ENCODE measurements around the gene PNCK.

The PNCK gene

DNA sequence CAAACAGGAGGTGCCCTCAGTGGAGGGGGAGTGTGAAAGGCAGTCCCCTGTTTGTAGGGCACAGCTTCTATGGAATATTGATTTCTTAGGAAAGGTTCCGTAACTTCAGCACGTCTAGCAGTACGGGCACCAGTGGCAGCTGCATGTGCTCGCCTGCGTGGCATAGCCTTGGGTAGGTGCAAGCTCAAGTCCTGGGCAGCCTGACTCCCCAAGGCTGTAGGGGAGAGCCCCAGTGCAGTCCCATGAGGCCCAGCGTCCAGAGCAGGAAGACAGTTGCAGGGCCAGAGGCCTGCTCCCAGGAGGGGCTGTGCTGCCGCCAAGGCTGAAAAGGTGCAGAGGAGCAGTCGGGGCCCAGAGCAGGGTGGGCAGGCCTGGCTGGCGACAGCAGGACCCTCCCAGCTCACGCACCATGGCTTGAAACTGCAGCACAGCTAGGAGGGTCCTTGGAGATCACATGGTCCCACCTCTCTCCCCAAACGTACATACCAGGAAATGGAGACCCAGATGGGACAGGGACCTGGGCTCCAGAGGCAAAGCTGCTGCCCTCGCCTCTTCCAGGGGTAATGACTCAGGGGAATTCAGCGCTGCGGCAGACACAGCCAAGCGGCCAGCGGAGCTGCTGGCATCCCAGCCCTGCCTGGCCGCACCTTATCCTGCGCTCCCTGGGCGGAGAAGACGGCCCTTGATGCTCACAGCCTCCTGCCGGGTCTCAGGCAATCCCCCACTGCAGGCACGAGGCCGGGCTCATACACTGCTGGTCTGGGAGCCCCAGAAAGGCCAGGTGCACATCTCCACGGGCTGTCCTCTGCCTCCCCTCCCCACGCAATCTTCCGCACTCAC is 32.7 kb downstream of the PNCK start:
- DNase-seq = no peak

DNA sequence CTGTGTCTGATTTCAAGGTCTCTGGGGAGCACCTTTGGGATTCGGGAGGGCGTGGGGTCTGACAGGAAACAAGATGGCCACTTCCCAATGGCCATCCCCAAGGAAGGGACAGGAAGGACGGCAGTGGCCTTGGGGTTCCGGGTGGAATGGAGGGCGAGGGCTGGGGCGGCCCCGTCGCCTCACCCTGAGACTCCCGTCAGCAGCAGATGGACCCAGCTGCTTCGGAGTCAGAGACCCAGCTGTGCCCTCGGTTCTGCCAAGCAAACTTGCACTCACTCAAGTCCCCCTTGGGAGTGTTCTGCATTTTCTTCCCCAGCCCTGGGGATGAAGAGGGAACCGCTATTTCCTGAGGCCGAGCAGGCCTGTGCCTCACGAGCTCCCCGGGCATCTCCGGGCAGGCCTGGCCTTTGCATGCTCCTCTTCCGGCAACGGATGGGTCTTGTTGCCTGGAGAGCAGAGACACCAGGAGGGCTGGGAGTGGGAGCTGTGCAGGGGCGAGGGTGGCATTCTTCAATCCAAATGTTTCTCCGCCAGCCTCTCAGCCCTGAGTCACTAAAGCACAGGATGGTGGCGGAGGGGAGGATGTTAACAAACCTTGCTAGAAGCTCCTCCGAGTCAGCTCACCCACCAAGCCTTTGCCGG is 33.4 kb downstream of the PNCK start:
- no peak for DNase-seq

DNA sequence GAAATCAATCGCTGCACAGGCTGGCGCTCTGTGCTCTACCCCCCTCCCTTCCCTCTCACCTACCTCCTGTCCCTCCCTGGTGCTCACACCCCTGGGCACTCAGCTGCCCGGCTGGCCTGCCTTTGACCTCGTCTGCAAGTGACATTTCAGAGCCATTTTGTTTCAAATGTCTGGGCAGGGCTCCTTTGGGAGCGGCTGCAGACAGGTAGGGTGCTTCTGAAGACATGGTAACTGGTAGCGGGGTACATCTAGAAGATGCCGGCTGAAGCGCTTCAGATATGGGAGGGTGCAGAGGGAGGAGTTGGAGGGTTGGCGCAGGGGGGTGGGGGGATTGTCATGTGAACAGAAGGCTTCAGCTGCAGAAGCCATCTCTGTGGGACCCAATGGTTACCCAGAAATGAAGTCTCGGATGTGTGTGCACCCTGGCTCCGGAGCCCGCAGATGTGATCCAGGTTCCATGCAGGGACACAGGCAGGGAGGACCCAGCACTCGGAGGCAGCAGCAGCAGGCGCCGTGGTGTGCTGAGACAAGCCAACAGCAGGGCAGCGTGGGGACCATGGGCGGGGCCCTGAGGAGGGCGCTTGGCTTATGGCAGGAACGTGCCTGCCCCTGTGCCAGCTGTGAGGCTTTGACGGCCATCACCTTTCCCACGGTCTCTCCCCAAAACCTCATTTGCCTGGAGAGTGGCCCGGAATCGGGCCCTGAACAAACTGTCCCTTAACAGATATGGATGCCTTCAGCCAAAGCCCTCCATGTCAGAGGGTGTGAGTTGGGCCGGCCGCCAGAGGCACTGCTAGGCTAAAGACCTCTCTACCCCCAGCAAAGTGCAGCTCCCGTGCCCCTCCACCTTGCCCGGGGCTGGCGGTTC is 34.2 kb downstream of the PNCK start:
- DNase-seq = no peak

DNA sequence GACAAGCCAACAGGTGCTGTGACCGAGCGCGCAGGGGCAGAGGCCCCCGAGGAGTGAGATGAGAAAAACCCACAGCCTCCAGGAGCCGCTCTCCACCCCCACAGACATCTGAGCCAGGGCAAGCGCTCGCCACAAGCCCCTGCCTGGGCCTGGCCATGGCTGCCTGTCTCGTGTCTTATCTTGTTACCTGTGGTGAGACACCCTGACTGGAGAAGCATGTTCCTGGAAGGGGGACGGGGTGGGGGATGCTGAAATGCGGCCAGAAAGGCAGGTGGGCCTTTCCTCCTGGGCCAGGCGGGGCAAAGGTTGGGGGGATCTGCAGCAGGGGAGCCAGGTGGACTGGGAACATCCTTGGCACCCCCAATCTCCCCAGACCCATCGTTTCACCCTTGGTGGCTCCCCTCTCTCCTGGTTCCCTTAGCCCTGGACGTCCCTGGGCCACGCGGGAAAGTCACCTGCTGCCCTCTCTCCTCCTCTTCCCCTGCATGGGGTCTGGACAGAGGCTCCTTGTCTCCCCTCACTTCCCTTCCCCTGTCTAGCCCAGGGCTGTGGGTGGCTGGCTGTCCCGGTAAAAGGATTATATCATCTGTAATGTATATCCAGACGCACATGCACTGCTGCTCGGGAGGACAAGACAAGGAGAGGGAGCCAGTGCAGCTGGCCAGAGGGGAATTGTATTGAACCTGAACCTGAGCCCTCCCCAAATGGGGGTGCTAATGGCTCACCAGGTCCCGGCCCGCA is 35.0 kb downstream of the PNCK start:
- DNase-seq = no peak

DNA sequence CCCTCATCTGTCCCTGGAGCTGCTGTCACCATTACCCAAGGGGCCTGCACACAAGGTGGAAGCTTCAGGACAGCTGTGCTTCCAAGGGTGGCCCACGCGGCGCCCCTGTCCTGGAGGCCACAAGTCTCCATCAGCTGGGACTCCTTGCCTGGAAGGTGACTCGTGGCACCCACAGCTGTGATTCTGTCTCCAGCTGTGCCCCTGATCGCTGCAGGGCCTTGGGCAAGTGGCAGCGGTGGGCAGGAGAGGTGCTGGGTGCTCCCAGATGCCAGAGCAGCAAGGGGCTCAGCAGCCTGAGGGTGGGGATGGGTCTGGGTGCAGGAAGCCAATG is 35.6 kb downstream of the PNCK start:
- DNase-seq = no peak

DNA sequence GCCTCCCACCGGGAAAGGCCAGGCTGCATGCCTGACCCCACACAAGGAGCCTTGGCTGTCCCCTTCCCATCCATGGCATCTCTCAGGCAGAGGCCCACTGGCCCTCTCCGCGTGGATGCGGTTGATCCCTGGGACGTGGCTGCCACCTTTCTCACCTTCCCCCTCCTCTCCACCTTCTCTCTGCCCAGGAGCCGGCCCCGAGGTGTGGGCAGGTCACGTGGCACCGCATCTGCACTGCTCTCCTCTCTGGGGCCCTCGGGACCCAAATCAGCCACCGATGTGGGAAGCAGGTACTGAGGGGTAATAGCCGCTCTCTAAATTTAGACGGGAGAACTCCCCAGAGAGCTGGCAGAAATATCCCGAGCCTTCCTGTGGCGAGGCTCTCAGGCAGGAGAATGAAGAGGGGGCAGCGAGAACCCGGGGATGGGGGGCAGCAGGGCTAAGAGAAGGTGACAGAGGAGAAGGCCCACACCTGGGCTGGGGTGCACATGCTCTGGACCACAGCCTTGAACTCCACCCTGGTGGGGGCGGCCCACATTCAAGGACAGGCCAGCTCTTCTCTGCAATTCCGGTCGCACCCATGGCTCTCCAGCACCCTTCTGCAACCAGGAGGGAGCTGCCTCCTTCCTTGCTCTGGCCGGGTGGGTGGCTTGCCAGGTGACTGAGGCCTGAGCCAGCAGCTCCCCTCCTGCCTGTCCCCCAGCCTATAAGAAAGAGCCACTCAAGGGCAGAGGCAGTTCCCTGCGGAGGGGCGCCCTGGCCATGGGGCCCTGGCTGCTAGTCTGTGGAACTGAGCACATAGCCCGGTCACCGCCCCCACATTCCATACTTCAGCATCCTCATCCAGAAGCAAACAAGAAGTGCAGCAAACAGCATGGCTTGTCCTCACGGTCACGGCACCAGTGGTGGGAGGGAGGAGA is 36.2 kb downstream of the PNCK start:
- no peak for DNase-seq

DNA sequence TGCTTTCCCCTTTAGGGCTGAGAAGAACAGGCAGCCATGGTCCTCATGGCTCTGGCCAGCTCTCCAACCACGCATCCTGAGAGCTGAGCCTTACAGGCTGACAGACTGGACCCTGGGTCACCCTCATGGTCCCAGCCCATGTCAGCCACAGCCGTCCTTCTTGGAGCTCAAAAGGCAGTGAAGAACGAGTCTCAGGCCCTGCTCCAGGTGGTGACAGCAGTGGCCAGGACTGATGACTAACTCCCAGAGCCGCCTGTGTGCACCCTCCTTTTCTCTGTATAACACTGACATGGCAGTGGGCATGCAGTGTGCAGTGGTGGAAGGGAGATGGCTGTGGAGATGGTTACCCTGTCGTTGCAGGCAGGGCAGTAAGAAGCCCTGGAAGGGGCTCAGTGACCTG is 36.9 kb downstream of the PNCK start:
- DNase-seq = no peak

DNA sequence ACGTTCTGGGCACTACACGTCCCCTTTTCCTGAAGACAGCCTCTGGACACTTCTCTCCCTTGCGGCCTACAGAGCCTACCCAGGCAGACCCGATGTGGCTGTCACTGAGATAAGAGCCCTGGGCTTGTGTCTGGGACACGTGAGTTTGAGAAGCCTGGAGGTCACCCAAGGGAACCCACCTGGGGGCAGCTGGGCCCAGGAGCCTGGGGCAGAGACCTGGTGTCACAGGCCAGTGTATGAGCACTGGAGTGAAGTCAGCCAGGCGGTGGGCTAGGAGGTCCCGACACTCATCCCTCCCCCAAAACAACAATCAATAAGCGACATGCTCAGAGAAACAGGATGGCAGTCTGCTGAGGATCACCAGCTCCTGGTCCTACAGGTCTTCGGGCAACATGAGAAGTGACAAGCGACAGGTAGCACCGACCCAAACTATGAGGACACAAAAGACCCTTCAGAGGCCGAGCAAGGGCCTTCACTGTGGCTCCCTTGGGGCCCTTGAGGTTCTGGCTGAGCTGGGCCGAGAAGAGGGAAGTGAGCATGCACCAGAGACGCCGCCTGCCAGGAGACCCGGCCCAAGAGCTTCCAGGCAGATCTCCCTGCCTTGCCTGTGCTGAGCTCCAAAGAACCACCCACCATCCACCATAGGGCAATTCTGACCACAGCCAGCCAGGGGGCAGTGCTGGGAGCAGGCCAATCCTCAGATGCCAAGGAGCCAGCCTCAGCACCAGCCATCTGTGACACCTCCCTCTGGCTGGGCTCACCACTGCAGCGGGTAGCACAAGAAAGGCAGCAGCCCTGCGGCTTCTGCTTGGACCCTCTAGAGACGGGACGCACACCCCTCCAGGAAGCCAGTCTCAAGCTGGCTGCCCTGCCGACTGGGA is 37.6 kb downstream of the PNCK start:
- DNase-seq = no peak

DNA sequence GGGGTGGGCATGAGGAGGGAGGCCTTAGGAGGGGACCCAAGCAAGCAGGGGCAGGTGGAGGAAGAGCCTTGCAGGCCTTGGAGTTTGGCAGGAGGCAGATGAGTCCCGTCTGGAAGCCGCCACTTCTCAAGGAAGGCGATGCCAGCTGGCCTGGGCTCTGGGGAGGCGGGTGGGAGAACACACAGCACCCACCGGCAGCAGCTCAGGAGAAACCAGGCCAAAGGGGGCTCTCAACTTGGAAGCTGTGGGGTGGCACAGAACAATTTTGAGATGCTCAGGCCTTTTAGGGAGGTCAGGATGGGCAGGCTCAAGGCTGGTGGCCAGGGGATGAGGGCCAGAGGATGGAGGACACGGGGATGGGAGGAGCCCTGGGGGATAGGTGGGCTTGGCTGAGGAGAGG is 38.2 kb downstream of the PNCK start:
- no peak for DNase-seq

DNA sequence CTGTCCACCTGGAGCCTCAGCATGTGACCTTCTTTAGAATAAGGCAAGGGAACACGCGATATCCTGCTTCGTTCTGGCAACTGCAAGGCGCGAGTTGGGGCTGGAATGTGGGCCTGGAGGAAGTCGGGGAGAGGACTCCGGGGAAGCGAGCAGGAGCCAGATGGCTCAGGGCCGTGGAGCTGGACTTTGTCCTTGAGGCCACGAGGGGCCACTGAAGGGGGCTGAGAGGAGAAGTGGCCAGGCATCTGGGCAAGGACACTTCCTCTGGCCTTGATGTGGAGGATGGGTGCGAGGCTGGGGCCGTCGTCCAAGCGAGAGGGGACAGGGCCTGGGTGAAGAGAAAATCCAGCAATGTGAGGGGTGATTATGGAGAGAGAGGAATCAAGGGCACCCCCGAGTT is 38.8 kb downstream of the PNCK start:
- DNase-seq = no peak

DNA sequence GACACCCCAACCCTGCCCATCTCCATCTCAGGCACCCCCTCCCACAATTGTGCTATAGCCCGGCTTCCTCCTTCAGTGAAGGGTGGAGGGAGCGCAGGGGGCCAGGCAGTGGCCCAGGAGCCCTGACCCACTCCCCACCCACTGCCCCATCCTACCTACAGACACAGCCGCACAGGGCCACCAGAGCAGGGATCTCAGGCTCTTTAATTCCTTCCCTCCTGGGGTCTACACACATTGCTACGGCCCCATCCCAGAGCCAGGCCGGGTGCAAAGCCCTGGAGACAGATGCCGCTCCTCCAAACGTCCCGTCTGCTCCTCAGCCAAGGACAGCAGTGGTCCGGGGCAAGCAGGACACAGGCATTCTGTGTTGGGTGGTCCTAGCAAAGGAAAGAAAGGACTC is 39.4 kb downstream of the PNCK start:
- DNase-seq = no peak

DNA sequence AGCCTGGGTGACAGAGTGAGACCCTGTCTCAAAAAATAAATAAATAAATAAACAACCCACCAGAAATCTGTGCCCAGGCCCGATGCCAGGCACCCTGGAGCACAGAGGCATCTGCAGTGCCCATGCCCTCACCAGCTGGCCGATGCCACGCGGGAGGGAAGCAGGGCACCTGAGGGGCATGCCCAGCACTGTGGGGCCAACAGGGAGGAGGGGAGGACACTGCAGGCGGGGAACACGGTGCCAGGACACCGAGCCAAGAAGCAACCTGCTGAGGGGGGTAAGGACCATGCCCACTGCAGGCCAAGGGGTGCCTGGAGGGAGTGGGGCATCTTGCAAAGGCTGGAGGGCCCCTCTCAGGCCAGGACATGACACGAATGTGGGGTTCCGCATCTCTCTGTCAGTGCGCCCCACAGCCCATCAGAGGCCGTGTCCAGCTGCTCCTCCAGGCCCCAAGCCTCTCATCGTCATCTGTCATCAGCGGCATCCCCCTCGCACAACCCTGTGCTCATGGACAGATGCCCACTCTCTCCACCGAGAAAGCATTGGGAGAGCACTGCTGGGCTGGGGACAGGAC is 39.9 kb downstream of the PNCK start:
- DNase-seq = no peak

DNA sequence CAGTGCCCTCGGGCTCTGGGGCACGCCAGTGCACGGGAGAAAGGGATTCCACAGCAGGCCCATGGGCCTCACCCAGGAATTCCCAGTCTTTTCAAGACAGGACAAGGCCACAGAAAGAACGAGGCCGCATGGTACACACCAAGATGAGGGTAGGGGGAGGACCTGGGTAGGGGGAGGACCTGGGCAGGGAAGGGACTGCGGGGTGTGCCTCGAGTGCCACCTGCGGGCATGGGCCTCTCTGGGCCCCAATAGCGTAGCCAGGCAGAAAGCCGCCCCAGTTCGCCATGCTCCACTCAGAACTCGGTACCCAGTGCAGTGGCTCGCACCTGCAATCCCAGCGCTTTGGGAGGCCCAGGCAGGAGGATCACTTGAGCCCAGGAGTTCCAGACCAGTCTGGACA is 40.6 kb downstream of the PNCK start:
- DNase-seq = no peak

DNA sequence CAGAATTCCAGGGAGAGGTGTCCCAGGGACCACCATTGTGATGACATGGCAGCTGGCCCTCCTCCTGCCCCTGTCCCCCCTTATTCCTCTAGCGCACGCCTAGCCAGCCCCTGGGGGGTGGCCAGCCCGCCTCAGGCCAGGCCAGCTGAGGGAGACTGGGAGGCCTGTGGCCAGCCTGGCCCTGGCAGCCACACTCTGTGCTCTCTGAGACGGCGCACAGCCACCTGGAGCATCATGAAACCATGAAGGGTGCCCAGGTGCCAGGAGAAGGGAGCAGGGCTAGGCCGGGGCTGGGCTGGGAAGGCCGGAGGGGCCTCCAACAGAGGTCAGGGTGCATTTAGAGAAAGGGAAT is 41.0 kb downstream of the PNCK start:
- no peak for DNase-seq

DNA sequence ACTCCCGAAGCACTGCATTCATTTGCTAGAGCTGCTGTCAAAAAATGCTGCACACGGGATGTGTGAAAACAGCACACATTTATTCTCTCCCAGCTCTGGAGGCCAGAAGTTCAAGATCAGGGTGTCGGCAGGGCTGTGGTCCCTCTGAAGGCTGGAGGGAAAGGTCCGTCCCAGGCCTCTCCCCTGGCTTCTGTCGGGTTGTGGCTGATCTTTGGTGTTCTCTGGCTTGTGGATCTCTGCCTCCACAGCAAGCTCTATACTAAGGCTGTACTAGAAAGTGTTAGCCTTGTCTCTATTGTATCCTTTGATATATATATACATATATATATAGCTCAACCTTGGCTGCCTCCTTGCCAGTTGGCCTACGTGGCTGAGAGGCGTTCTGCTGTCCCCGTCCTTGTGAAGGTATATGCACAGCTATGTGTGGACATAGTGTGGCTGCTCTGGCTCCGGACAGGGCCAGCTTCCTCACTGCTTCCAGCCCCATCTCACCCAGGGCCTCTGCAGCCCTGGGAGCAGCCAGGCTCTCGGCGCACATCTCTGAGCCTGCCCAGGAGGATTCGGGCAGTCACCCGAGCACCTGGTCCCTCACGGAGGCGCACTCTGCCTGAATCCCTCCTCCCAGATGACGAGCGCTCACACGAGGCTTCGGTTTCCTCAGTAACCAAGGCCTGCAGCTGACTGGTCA is 41.6 kb downstream of the PNCK start:
- DNase-seq = no peak

DNA sequence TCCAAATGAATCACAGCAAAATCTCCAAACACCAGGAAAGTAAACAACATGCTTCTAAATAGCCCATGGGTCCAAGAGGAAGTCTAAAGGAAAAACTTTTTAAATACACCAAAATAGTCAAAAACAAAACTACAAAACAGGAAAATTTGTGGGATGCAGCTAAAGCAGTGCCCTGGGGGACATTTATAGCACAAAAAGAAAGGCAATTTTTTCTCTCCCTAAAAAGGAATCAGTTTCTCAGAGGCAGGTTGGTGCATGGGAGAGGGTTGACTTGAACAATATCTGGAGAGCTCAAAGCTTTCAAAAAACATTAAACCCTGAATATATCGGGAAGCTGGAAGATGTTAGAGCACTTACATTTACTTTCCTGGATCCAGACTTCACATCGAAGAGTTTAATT is 42.3 kb downstream of the PNCK start:
- no peak for DNase-seq

DNA sequence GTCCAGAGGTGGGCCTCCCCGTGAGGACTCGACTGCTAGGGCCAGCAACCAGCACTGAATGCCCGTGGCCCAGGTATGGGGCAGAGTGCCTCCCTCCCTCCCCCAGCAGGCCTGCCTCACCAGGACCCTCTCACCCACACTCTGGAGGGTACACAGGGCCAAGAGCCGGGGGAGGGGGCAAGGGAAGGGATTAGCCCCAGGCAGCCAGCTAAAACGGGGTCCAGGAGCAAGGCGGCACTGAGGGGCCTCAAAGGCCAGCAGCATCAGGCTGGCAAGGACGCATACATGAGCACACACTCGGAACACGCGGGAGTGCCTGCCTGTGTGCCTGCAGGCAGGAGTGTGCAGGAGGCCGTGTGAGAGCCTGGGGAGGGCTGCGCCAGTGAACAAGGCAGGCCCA is 44.9 kb downstream of the PNCK start:
- no peak for DNase-seq

DNA sequence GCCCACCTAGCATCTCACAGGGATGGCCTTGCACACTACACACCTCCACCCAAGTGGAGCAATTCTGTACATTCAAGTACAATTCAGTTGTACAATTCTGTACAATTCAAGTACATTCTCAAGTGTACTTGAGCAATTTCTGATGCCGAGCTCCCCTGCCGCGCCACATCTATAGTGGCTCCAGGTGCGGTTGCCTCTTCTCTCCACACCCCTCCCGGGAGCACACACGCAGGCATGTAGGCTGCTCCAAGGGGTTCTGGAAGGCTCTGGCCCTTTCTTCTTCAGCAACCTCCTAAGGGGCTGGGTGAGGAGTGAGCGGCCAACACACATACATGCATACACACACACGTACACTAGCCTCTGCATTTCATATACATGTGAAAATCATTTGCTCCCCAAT is 45.5 kb downstream of the PNCK start:
- DNase-seq = no peak

DNA sequence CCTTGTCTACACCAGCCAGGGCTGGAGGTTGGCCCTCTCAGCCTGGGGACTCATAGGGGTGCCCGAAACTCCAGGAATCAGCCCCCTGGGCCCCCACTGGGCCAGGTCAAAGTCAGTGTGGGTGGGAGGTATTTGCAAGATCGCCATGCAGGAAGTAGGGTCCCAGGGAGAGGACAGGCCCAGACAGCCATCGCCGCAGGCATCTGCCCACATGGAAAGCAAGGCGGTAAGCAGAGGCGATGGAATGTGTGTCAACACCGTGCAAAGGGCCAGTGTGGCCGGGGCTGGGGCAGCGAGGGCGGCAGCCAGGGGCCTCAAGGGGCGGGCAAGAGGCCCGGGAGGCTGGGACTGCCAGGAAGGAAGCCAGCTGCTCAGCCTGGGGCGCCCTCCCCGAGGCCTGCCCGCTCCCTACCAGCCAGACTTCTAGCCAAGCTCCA is 45.9 kb downstream of the PNCK start:
- no peak for DNase-seq

All from NCI-H1694 (cell line).